ENCODE data around the gene PDPK1. TPM values are rescaled to one million over a fixed set of nuclear protein-coding genes. Genes with fewer than 3 reads are reported as not detected.

PDPK1 gene
- total RNA-seq, 1 donor from 2014 or later: 40.8 TPM

DNA sequence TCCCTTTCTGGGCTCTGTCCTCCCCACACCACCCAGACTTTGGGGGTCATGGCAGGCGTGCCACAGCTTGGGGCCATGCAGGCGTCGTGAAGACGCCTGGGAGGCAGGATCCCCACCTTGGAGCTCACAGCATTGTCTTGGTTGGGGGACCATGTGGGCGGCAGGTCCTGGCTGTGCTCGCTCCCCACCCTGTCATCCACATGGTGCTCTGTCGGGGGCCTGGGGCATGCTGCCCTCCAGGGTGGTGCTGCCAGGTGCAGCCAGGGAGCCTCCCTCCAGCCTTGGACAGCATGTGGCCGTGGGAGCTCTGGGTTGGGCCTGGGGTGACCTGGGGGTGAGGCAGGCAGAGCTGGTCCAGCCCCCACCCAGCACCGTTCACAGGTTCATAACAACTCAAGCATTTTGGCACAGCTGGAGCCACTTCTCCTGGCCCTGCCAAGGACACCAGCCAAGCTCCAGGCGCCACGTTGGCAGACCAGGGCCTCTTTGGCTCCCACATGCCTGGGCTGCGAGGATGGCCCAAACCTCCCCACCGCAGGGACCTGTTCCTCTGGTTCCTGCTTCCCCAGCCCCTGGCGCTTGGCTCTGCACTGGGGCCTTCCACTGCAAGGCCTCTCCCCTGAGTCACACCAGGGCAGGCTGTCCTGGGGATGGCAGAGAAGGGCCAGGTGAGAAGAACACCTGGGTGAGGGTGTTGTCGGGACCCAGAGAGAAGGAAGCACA lies 39.1 kb upstream of the PDPK1 start:
- Mint-ChIP-seq H3K27me3 (no peaks in the 10 kb centered on the region), H3K9me3 (no peaks in the 10 kb centered on the region), H3K4me1 (ENCODE audit: unreplicated experiment) (peaks cover 11% of the 10 kb centered on the region), H3K36me3 (no peaks in the 10 kb centered on the region), H3K4me3 (no peak overlapping the region), H3K27ac (no peak overlapping the region)
- DNase-seq (ENCODE audit: extremely low spot score, unreplicated experiment): no peak
- TF ChIP-seq, protein P1, sequence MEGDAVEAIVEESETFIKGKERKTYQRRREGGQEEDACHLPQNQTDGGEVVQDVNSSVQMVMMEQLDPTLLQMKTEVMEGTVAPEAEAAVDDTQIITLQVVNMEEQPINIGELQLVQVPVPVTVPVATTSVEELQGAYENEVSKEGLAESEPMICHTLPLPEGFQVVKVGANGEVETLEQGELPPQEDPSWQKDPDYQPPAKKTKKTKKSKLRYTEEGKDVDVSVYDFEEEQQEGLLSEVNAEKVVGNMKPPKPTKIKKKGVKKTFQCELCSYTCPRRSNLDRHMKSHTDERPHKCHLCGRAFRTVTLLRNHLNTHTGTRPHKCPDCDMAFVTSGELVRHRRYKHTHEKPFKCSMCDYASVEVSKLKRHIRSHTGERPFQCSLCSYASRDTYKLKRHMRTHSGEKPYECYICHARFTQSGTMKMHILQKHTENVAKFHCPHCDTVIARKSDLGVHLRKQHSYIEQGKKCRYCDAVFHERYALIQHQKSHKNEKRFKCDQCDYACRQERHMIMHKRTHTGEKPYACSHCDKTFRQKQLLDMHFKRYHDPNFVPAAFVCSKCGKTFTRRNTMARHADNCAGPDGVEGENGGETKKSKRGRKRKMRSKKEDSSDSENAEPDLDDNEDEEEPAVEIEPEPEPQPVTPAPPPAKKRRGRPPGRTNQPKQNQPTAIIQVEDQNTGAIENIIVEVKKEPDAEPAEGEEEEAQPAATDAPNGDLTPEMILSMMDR (conservative IDR thresholded peaks at IDR 0.05): no peak

DNA sequence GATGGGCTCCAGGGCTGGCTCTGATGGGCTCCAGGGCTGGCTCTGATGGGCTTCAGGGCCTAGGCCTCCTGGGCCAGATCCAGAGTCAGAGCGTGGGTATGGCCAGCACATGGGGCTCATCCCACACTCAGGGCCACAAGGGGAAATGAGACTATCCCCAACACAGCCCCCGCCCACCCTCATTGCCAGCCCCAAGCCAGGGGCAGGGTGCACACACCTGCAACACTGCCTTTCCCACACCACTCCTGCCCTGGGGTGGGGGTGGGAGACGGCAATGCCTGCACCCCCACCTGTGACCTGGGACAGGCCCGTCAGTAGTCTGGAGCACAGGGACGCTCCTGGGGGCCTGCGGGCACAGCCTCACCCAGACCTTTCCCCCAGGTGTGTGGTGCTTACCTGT lies 38.4 kb upstream of the PDPK1 start:
- Mint-ChIP-seq H3K27ac (no peak overlapping the region), H3K4me3 (no peak overlapping the region), H3K9me3 (no peaks in the 10 kb centered on the region), H3K36me3 (no peaks in the 10 kb centered on the region), H3K27me3 (no peaks in the 10 kb centered on the region), H3K4me1 (ENCODE audit: unreplicated experiment) (peaks cover 11% of the 10 kb centered on the region)
- no peak for DNase-seq (ENCODE audit: extremely low spot score, unreplicated experiment)
- TF ChIP-seq, protein P1 (conservative IDR thresholded peaks at IDR 0.05): no peak

DNA sequence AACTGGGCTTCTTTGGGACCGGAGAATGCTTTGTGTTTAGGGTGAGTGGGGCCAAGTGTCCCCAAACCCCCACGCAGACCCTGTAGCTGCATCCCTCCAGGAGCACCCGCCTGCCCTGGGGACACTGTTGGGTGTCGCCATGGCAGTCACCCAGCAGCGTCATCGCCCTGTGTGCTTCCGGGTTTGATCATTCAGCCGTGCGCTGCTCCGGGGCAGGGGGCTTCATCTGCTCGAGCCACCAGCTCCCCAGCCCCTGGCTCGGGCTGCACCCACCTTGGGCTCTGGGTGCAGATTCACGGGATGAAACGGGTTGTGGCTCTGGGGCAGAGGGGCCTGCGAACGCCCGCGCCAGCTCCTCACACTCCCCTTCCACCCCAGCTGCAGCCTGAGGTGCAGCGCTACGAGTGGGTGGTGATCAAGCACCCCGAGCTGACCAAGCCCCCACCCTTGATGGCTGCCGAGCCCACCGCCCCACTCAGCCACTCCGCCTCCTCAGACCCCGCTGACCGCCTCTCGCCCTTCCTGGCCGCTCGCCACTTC lies 37.9 kb upstream of the PDPK1 start:
- no peak for DNase-seq (ENCODE audit: extremely low spot score, unreplicated experiment)

DNA sequence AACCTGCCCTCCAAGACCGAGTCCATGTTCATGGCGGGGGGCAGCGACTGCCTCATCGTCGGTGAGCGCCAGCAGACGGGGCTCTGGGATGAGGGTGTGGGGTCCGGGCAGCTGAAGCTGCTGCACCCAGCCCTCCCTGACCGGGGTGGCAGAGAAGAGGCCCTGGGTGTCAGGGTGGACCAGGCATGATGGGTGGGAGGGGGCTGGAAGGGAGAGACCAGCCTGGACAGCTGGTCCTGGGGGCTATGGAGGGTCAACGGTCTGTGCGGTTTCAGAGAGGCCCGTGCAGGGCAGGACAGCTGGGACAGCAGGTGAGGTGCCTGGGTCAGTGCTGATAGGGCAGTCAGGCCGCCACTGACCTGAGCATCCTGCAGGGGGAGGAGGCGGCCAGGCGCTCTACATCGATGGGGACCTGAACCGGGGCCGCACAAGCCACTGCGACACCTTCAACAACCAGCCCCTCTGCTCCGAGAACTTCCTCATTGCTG lies 37.3 kb upstream of the PDPK1 start:
- Mint-ChIP-seq H3K27me3 (no peaks in the 10 kb centered on the region), H3K4me1 (ENCODE audit: unreplicated experiment) (peaks cover 11% of the 10 kb centered on the region), H3K9me3 (no peaks in the 10 kb centered on the region), H3K36me3 (no peaks in the 10 kb centered on the region), H3K4me3 (no peak overlapping the region), H3K27ac (no peak overlapping the region)
- DNase-seq (ENCODE audit: extremely low spot score, unreplicated experiment): no peak
- TF ChIP-seq, protein P1 (conservative IDR thresholded peaks at IDR 0.05): no peak

More for the DNA sequence above, 37.9 kb upstream of the PDPK1 start:
- Mint-ChIP-seq H3K4me1 (ENCODE audit: unreplicated experiment) (peaks cover 11% of the 10 kb centered on the region), H3K4me3 (no peak overlapping the region), H3K36me3 (no peaks in the 10 kb centered on the region), H3K27ac (no peak overlapping the region), H3K9me3 (no peaks in the 10 kb centered on the region), H3K27me3 (no peaks in the 10 kb centered on the region)
- TF ChIP-seq, protein P1 (conservative IDR thresholded peaks at IDR 0.05): no peak

DNA sequence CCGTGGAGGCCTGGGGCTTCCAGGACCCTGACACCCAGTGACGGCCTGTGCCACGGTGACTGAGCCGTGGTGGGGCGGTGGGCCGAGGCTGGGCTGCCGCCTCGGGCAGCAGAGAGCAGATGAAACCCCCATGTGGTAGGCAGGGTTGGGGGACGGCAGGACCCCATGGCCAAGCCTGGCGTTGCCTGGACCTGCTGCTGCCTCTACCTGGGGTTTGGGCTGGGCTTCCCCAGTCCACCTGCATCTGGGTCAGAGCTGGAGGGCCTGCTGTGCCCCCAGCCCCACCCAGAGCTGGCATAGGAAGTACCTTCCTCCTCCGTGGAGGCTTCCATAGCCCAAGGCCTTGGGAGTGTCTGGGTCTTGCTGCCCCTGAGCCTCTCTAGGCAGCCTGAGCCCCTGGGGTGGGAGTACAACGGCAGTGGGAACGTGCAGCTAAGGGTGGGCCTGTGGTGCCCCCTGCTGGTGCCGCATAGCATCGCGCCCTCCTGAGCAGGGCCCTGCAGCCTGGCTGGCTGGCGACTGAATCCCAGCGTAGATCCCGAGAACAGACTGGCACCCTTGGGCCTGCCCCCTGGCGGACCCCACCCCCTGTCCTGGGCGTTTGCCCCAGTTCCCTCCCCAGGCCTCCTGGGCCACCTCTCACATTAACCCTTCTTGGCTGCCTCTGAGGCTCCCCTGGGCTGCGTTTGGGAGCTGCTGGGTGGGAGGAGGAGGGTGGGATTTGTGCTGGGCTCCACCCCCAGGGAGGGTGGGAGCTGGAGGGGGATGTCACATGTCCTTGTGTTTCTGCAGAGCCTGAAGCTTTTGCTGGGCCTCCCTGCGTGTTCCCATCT lies 36.7 kb upstream of the PDPK1 start:
- H3K4me1 Mint-ChIP-seq (ENCODE audit: unreplicated experiment): peaks cover 11% of the 10 kb centered on the region
- H3K9me3 Mint-ChIP-seq: no peaks in the 10 kb centered on the region
- no peak overlapping the region for H3K27ac Mint-ChIP-seq
- no peaks in the 10 kb centered on the region for H3K27me3 Mint-ChIP-seq
- TF ChIP-seq, protein P1 (conservative IDR thresholded peaks at IDR 0.05): peak; percentile 100
- no peaks in the 10 kb centered on the region for H3K36me3 Mint-ChIP-seq
- DNase-seq (ENCODE audit: extremely low spot score, unreplicated experiment): peak; percentile 89
- no peak overlapping the region for H3K4me3 Mint-ChIP-seq
